A549 treated with Hydrocortisone at 1 μM for 4 hours (cell line): Measurements from ENCODE around the gene SPATA46. TPM values are rescaled to one million over a fixed set of nuclear protein-coding genes. Genes with fewer than 3 reads are reported as not detected.

Source experiments
- total RNA-seq: library from RNA; stranded (reverse); fragments of 200-300 nt; extraction: Qiagen RNA extraction; gene quantifications from 5 replicates; pipeline ENCODE4 v1.2.3, GENCODE V29; 2022

Gene SPATA46
- total RNA-seq: not detected in 5 replicates

GRCh38 chr1:162376691-162377090 is at the start of gene SPATA46:
TSS of gene SPATA46 (minus strand) at chr1:162376854. CDS start at chr1:162376790, 64 bp downstream.

GRCh38 chr1:162412002-162412401 is 35.3 kb upstream of the SPATA46 start, which contains the start of gene SH2D1B:
TSS of gene SH2D1B (minus strand) at chr1:162412136. CDS start at chr1:162412016, 120 bp downstream.

DNA sequence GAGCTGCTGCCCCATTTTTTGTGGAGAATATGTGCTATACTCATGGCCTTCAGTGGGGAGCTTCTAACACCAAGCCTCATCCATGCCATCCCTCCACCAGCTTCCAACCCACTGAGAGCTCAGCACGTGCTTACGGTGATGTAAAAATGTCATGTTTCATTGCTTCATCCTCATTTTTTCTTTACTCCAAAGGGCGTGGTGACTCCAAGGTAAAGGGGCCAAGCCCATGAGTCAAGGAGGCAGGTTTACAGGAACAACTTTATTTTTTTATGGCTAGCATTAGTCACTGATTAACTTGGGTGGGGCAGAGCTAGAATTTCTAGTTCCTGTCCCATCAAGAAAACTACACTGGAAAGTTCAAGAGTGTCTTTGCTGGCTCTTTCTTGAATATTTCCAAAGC is 4.7 kb upstream of the SPATA46 start, which contains the start of gene C1orf226:
C1orf226 (plus strand) TSS at position 346 of the 400 bp plus-strand sequence. CDS start 174 bp downstream, outside the sequence.

Other genes starting within 250 kb of the SPATA46 start
- gene C1orf226, start 4.9 kb upstream of the SPATA46 start, total RNA-seq: 0.70 to 0.93 TPM (median 0.79 TPM) in 5 replicates
- 0.06 to 0.15 TPM (median 0.12 TPM) in 5 replicates for gene SH2D1B, start 35.3 kb upstream of the SPATA46 start, total RNA-seq
- gene UHMK1, start 121.0 kb upstream of the SPATA46 start, total RNA-seq: 13.6 to 24.9 TPM (median 19.5 TPM) in 5 replicates
- gene UAP1, start 184.9 kb upstream of the SPATA46 start, total RNA-seq: 26.2 to 39.5 TPM (median 31.7 TPM) in 5 replicates